HG02885 (cell line): ENCODE results near the gene SPINT3.

Experiments used
- ATAC-seq: cut with Tn5 transposase; IDR thresholded peaks from one replicate; pipeline ENCODE4 v1.9.1; 2021; ENCODE audit warnings: mild to moderate bottlenecking; ENCODE audit not compliant: unreplicated experiment, poor library complexity

SPINT3 gene, protein sequence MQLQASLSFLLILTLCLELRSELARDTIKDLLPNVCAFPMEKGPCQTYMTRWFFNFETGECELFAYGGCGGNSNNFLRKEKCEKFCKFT

DNA sequence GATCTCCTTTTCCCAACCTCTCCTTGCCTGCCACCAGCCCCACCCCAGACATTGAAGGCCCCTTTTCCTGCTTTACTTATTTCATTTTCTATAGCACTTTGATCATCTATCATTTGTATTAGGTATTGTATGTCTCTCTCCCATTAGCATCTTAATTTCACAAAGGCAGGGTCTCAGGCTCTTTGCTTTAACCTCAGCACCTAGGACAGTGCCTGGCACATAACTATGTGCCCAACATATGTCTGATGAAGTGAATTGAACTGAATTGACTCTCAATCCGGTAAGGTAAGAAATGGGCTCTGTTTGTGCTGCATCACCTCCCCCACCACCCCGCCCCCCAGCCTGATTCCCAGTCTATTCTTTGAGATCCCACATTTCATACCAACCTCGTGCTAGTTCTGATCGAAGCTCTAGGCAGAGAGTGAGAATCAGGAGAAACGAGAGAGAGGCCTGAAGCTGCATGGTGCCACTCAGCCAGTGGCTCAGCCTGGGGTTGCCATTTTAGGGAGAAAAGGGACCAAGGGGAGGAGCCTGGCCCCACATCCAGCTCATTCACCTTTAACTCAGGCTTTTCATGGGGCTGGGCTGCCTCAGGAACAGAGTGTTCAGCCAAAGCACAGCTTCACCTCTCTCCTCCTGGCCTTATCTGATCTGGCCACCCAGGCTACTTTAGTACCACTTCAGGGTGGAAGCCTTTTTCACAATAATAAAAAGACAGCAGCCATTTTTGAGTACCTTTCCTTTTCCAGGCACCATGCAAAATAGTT, at the start of gene SPINT3:
TSS of gene SPINT3 (minus strand) at position 476 of the 767 bp plus-strand sequence. CDS start at position 462, 14 bp downstream.
- ATAC-seq: no peak

DNA sequence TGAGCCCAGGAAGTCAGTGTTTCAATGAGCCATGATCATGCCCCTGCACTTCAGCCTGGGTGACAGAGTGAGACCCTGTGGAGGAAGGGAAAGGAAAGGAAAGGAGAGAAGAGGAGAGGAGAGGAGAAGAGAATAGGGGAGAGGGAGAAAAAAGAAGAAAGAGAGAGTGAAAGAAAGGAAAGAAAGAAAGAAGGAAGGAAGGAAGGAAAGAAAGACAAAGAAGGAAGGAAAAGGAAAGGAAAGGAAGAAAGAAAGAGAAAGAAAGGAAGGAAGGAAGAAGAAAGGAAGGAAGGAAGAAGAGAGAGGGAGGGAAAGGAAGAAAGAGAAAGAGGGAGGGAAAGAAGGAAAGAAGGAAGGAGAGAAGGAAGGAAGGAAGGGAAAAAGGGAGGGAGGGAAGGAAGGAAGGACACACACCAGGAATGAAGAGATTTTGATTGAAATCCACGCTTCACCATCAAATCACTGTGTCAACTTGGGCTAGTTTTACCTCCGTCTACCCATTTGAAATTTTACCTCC, 49.4 kb upstream of the SPINT3 start:
- ATAC-seq: no peak

DNA sequence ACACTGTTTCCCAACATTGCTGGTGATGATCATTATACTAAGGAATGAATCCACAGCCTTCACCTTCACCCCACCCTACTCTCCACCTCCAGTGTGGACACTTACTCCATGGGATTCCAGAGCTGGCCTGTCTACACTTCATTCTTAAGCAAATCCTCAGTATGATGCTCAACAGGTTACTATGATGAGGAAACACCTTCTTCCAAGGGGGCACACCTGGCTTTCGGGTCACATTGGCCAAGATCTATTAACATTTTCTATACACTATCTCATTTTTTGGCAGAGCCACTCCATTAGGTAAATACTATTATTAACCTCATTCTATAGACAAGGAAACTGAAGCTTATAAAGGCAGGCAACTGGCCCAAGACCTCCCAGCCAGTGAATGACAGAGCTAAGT, 39.8 kb upstream of the SPINT3 start:
- ATAC-seq: no peak

DNA sequence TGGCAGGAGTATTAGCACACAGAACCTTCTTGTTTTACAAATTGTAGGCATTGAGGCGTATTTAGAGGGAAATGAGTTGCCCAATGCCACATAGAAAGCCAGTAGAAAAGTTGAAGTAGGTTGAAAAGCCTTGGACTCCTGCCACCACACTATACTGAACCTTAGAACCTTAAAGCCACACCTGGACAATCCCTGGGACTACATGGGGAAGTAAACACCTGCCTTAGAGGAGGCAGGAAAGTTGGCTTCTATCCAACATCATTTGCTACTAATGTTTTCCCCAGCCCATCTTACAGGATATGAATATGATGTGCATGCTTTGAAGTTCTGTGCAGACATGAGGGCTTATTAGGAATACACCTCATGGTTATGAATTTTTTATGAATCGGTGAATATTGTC, 37.0 kb upstream of the SPINT3 start:
- no peak for ATAC-seq

DNA sequence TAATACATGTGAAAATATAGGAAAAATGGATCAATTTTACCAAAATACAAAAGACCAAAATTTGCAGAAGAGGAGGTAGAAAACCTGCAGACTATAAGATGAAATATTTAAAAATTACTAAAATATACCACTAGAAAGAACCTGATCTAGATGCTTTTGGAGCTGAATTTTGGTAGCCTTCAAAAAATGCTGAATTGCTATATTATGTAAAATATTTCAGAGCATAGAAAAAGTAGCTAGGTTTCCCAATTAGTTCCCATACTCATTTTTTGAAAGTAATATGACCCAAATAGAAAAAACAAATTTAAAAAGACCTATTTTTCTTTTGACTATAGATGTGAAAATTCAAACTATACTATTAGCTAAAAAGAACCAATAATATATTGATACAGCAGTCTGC, 35.3 kb upstream of the SPINT3 start:
- no peak for ATAC-seq

DNA sequence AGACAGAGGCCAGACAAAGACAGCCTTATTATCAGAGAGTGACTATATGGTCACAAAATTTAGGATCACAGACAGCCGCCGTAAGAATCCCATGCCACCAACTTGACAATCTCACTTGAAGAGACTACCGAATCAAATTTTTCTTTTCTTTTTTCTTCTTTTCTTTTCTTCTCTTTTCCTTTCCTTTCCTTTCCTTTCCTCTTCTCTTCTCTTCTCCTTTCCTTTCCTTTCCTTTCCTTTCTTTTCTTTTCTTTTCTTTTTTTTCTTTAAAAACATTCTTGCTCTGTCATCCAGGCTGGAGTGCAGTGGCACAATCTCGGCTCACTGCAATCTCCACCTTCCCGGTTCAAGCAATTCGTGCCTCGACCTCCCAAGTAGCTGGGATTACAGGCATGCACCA, 33.0 kb upstream of the SPINT3 start:
- ATAC-seq: no peak

DNA sequence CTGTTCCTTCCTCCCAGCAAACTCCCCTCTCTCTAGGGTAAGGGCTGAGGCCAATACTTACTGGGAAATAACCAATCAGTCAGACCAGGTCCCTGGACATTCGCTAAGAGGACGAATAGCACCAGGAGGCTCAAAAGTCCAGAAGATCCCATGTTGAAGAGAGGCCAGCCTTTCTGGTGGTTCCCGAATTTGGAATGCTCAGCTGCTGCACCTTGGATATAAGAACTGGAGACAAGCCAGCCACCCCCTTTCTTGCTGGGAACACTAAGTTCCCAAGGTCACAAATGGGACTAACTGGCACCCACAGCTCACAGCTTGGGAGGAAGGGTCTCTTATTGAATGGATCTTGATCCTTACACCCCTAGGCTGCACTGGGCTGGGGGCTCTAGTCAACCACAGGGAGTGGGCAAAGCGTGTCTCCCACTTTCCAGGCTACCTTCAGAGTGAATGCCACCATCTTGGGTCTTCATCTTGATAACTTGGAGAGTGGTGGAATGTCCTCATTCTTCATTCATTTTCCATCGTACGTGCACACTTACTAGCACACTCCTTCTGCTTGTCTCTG, 31.9 kb upstream of the SPINT3 start, which contains the start of gene EPPIN:
TSS of gene EPPIN (minus strand) at position 196 of the 565 bp plus-strand sequence. CDS start at position 152, 44 bp downstream.
- no peak for ATAC-seq

DNA sequence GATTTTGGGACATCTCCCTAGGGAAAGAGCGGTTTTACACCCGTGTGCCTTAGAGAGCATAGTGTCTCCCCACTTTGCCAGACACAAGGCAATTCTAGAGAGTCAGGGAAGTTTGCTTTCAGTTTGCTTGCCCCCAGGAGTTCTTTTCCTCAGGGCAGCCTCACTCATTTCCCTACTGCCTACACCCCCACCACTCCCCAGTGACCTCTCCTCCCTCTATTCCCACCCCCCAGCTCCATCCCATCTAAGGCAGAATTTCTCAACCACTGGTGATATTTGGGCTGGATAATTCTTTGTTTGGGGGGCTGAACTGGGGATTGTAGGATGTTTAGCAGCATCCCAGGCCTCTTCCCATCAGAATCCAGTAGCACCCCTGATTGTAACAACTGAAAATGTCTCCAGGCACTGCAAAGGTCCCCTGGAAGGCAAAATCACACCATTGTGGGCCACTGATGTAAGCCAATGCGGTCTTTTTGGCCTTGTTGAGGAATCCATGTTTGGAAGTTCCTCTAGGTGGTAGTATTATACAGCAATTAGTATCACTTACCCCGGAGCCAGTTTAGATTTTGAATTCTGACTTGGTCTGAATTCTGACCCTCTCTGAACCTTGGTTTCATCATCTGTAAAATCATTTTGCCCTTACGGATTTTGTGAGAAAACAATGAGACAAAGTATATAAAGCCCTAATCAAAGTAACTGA, 30.5 kb upstream of the SPINT3 start:
- no peak for ATAC-seq

DNA sequence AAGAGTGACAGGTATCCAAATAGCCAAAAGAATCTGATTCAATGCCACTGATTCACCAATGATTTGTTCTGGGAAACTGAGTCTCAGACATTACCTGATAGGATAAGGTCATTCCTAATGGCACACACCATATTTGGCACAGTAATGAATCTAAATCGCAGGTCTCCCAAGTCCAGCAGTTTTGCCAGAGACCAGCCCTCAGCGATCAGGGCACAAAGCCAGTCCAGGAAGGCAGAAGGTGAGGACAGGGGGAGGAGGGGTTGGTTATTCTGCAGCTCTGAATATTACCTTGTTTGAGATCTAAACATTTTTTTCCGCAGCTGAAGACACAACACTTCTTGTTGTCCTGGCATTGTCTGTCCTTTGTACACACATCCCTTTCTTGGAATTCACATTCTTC, 29.9 kb upstream of the SPINT3 start:
- ATAC-seq: no peak

DNA sequence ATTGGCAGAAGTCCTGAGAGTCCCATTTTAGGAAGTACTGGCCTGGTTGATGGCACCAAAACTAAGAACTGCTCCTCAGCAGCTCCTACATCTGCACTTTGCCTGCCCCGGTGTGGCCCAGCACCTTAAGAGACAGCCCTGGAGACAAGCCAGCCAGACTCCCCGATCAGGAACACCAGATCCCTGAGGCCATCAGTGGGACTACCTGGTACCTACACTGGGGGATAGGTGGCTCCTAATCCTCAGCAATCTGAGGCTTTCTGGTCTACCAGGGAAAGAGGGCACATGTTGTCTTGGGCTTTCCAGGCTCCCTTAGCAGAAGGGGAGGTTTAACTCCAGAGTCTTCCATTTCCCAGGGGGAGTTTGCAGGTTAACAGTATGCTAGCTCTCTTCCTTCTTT, 24.0 kb upstream of the SPINT3 start, which contains the start of gene WFDC6:
TSS of gene WFDC6 (minus strand) at position 101 of the 400 bp plus-strand sequence. CDS start at position 26, 75 bp downstream.
- ATAC-seq: no peak

DNA sequence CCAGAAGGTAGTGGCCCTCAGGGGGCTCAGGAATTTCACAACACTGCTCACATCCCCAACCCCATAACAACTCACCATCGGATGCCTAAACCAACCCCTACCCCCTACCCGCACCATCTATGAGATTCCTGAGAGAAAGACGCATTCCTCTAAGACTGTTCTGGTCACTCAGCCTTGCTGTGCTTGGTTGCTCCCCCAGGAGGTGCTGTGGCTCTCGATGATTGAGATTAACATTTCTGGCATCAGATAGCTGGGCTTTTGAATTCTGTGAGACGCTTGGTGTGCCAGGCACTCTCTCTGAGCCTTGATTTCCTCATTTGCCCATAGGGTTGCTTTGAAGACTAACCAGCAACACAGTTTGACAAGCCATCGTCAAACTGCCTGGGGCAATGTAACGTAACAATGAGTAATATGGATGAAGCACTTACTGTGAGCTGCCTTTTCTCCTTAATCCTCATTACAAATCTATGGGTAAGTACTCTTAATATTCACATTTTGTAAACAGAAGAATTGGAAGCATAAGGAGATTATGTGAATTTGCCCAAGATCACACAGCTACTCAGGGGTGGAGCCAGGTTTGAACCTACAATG, 22.9 kb upstream of the SPINT3 start:
- no peak for ATAC-seq

DNA sequence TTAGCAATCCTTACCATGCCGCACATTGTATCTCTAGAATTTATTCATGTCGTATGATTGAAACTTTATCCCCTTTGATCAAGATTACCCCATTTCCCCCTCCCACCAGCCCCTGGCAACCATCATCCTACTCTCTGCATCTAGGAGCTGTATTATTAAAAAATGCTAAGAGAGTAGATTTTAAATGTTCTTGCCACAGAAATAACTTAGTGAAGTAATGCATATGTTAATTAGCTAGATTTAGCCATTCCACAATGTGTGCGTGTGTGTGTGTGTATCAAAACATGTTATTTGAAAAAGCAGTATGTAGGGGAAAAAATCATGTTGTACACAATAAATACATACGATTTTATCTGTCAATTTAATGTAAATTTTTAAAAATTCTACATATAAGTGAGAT, 11.9 kb upstream of the SPINT3 start:
- ATAC-seq: no peak

DNA sequence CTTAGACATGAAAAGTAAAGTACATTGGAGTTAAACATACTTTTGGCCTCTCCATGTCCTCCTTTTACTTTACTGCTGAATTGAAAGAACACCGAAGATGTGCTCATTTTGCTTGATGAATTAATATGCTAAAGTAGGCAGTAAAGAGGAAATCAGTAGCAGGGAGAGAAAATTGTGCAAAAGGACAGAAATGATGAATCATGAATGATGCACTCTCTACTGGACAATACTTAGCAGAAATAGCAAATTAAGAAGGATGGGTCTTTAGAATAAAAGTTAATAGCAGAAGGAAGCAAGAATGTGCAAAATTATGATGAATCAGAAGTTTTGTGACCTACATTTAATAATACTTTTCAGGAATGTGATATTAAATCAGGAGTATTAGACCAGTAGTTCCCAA, 8.4 kb upstream of the SPINT3 start:
- no peak for ATAC-seq

DNA sequence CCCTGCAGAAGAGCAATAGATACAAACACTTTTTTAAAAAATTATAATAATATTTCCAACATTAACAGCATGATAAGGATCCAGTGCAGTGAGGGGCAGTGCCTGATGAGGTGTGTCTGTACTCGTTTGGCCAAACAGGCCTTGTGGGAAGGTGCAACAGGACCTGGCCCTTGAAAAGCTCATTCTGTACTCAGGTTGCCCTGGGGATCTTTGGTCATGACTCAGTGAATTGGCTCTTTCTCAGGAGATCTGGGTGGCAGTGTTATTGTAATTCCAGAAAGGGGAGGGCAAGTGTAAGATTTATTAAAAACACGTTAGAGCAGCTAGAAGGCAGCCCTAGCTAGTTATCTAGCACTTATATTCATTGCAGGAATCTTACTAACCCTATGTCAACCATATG, 2.9 kb upstream of the SPINT3 start:
- no peak for ATAC-seq

DNA sequence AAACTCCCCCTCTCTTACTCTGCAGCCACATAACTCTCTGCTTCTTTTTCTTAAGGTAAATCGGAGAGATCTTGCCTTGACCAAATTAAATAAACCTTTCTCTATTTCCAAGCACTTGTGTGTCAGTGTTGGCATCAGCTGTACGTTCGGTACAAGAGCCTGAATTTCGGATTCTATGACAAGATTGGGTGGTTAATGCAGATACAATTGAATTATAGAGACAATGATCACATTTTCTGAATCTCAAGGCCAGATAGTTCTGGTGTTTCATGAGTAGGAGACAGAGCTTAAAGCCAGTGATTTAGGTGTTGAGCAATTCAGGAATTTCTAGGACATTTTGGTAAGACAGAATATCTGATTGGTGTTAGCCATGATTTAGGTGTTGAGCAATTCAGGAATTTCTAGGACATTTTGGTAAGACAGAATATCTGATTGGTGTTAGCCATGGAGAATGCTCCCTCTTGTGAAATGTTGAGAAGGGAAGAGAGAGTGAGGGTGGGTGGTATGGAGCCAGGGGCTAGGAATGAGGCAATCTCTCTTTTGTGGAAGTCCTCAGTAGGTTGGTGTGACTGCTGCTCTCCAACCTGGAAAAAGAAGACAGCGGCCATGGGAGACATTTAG, 5.1 kb downstream of the SPINT3 start:
- ATAC-seq: no peak

DNA sequence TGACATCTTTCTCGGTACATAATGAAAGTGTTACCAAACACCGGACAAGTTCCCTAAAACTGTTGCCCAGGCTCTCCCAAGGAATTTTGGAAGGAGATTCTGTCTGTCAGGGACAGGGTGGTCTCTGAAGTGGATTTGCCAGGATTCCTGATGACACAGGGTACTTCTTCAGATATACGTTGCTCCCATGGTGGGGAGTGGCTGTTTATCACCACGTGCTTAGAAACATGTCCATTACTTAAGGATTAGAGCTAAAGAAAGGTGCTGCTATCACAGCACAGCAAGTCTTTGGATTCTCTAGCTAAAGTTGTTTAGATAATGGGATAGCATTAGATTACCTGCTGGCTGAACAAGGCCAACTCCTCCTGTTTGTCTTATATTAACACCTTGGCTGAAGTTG, 6.3 kb downstream of the SPINT3 start:
- ATAC-seq: no peak

DNA sequence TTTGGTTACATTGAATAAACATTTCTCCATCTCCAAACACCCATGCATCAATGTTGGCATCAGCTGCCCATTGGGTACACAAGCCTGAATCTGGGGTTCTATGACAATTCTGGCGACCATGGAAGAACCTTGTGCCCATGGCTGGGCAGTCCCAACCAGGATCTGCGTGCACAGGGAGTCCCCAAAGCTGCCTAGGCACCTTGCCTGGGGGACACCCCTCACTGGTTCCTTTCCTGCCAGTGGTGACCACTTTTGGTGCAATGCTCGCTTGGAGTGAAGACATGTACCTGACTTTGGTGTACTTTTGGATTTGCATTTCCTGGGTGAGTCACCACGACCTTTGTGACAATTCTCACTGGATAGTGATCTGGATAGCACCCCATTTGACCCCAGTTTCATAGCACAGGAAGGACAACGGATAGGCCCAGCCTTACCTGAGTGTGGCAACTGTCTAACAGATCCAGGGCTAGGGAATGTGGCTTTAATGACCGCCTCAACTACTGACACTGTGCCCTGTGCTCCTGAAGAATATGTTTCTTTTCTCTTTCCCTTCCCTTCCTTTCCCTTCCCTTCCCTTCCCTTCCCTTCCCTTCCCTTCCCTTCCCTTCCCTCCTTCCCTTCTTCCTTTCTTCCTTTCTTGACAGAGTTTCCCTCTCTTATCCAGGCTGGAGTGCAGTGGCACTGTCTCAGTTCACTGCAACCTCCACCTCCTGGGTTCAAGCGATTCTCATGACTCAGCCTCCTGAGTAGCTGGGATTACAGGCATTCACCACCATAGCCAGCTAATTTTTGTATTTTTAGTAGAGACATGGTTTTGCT, 7.1 kb downstream of the SPINT3 start:
- no peak for ATAC-seq

DNA sequence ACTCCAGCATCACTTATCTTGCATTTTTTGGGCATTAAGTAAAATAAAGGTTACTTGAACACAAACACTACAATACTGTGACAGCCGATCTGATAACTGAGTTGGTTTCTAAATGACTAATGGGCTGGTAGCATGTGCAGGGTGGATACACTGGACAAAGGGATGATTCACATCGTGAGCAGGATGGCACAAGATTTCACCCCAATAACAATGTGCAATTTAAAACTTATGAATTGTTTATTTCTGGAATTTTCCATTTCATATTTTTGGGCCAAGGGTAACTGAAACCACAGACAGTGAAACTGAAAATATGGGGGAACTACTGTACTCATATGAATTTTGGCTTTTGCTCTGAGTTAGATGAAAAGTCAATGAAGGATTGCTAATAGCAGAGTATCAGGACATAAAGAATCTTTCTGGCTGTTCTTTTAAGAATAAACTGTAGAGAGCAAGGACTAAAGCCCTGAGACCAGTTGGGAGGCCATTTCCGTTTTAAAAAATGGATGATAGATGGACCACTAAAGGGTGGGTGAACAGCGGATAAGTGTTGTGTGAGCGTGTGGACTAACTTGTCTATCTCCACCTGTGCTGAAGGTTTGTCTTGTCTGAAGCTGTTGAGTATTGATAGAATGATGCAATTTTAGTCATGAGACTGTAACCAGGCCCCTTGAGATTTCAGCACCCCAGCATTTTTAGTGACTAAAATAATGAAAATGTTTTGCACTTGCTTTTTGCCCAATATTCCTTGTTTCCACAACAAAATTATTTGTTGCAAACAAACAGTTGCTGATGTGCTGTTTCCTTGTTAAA, 8.2 kb downstream of the SPINT3 start:
- no peak for ATAC-seq
